NCI-H446 treated with DMSO at 0.1 percent for 48 hours (cell line): ENCODE results near the gene MOB3B.
"Not testable (repeated sequence)": the region's sequence is repeated elsewhere in the genome, so short reads cannot be mapped to it uniquely, and the experiment has no call there.

Source experiments
- DNase-seq: peaks from one replicate; lab custom pipeline; 2025; lab: John Stamatoyannopoulos, UW

MOB3B gene

GRCh38 chr9:27518006-27518405 is 11.6 kb downstream of the MOB3B start:
- no peak for DNase-seq

DNA sequence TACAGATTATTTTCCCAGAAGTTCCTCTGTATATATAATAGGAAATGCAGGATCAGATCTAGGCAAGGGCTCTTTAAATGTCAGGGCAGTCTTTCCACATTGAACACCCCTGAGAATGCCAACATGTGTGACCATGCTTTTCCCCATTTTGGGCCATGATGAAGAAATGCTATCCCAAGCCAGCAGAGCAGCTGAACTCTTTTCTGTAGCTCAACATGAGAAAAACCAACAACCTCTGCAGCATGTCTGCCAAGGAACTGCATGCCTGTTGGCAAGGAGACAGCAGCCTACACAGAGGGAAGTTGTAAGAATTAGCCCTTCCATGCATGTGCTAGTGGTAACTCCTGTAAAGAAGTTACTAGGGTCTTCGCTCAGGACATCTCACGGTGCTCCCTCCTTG is 15.1 kb downstream of the MOB3B start:
- DNase-seq: no peak

GRCh38 chr9:27511771-27512170 is 17.8 kb downstream of the MOB3B start:
- DNase-seq: no peak

DNA sequence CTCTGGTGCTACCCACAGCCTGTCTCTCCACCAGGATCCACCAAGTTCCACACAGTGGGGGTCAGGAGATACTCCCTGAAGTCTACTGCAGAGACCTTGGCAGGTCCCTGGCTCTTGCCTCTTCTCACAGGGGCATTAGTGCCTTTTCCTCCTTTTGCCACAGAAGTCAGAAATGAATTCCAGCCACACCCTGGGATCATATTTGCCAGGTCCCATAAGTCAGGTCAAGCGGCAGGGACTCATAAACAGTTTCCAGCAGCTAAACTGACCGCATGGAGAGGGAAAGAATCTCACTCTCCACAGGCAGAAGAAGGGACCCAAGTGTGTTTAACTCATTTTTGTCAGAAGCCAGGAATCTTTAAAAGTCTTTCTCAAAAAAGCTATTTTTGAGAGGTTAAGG is 18.8 kb downstream of the MOB3B start:
- no peak for DNase-seq

DNA sequence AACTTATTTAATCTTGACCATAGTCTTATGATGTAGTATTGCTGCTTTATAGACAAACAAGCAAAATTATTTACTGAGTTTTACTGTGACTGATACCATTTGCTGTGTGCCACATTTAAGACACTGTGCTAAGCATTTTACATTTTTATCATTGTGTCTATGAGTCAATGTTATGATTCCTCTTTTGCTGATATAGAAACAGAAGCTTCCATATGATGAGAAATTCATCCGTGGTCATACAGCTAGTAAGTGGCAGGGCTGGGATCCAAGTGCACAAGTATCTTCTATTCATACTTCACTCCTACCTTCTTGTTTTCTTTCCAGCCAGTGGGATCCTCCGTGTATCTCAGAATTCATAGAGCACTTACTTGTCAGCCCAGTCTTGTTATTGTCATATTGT is 22.6 kb downstream of the MOB3B start:
- DNase-seq: no peak

DNA sequence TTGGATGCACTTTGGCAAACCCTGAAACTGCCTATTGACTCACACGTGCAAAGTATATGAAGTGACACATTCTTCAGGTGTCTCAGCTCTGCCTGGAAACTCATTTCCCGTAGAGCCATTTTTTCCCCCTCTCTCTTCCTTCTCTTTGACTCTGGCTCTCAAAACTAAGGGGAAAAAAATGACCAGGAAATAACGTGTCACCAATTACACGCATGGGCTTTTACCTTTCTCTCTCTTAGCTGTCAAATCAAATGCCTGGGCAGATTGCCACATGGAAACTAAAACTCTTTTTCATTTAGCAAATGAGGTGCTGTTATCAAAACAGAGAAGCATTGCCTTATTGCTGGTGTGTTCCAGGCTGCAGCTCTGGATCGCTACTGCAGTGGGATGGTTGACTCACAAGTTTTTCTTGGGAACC is 23.9 kb downstream of the MOB3B start:
- DNase-seq: no peak

GRCh38 chr9:27504259-27504658 is 25.4 kb downstream of the MOB3B start:
- DNase-seq: no peak

GRCh38 chr9:27503623-27504022 is 26.0 kb downstream of the MOB3B start:
- no peak for DNase-seq

DNA sequence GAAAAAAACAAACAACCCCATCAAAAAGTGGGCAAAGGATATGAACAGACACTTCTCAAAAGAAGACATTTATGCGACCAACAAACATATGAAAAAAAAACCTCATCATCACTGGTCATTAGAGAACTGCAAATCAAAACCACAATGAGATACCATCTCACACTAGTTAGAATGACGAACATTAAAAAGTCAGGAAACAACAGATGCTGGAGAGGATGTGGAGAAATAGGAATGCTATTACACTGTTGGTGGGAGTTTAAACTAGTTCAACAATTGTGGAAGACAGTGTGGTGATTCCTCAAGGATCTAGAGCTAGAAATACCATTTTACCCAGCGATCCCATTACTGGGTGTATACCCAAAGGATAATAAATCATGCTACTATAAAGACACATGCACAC is 28.7 kb downstream of the MOB3B start:
- not testable (repeated sequence) for DNase-seq

DNA sequence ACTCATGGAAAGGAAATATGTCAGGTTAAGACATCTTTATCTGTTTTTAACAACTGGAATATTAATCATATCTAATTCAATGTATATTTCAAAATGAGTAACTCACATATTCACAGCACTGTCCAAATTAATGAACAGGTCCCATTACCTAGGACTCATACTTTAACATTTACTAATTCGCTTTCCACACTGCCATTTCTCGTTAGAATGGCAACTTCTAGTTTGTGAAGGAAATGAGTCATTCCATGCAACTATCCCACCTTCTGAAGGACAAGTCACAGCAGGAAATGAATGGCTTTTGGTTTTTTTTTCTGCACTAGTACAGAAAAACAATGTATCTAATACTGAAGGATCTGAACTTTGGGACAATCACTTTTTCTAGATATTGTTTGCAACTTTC is 30.2 kb downstream of the MOB3B start:
- no peak for DNase-seq

- no peak for DNase-seq
These were observed 31.7 kb downstream of the MOB3B start for GRCh38 chr9:27497883-27498417.

DNA sequence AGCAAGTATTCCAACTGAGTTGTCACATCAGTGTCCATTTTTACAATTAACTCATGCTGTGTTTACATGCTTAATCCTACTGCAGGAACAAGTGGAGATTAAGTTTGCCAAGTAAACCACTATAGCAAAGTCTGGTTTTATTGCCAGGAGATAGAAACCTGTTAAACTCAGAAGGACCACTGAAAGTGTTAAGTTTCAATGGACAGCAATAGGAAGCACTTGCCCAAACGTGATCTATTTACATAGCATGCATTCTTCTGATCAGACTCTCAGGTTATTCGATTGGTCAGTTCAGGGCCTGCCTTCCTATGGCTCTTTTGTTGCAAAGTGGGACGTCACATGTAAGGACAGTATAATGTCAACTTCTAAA is 33.5 kb downstream of the MOB3B start:
- no peak for DNase-seq

- DNase-seq: no peak
These were observed 34.0 kb downstream of the MOB3B start for GRCh38 chr9:27495480-27496134.

GRCh38 chr9:27491154-27491553 is 38.5 kb downstream of the MOB3B start:
- no peak for DNase-seq

- no peak for DNase-seq
These were observed 40.3 kb downstream of the MOB3B start for GRCh38 chr9:27489087-27489876.

- no peak for DNase-seq
These were observed 41.7 kb downstream of the MOB3B start for GRCh38 chr9:27487927-27488326.

DNA sequence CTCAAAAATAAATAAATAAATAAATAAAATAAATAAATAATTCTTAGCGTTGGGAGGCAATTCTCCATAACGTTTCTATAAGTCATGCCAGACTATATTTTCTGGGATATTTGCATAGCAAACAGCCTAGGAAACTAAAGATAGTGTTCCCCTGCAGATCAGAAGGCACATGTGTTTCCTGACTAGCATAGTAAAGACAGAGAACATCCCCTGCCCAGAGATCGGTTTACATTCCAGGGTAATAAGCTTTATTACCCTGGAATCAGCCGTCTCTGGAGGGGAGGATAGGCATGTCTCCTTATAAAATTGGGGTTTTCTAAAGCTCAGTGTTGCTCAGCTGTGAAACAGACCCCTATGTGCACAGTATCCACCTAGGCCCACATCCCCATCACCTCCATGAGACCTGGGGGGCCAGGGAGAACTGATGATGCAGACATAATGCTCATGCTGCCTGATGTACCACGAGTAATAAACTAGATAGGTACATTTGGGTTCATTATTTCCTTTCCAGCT is 42.4 kb downstream of the MOB3B start:
- DNase-seq: no peak

DNA sequence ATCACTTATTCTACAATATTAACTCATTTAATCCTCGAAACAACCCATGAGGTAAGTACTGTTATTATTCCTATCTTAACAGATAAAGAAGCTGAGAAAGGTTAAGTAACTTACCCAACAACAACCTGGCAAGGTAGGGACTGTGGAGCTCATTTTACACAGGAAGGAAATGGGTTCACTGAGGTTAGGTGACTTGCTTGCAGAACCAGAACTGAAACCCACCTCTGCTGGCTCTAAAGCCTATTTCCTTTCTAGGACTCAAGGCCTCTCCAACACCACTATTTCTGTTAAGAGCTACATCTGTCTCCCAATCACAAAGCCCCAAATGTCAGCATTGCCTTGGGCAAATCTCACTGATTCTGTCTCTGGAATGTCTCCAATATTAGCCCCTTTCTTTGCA is 44.5 kb downstream of the MOB3B start:
- DNase-seq: no peak

- DNase-seq: no peak
These were observed 46.0 kb downstream of the MOB3B start for GRCh38 chr9:27483576-27483975.

GRCh38 chr9:27482709-27483108 is 46.9 kb downstream of the MOB3B start:
- no peak for DNase-seq

DNA sequence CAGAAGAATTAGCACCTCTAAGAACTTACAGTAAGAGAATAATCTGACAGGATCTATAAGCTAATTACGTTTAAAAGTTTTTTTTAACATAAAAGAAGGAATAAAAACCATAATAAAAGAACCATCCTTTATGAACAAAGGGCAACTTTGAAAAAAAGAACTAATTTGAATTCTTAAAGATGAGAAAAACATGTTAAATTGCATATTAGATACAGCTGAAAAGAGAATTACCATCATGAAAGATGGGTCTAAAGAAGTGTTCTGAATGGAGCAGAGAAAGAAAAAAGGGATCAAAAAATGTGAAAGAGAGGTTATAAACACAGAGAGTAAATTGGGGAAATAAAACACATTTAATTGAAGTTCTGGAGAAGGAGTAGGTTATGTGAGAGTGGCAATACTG is 51.3 kb downstream of the MOB3B start:
- DNase-seq: no peak

GRCh38 chr9:27476870-27477515 is 52.6 kb downstream of the MOB3B start:
- DNase-seq: no peak

DNA sequence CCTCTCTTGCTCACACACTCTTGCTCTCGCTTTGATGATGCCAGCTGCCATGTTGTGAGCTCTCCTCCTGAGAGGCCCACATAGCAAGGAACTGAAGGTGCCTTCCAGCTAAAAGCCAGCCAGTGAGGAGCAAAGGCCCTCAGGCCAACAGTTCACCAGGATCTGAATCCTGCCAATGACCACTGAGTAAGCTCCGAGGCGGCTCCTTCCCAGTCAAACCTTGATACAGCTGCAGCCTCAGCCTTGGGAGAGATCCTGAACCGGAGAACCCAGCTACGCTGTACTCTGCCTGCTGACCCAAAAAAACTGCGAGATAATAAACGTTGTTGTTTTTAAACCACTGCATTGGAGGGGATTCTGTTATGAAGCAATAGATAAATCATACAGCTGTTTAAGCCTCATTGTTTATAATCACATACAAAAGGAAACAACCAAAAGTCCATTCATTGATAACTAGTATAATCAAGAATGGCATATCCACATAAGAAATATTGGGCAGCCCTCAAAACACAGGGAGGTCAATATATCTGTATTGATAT is 54.5 kb downstream of the MOB3B start:
- DNase-seq: no peak
